Astrocyte of the spinal cord (primary cell): Measurements from ENCODE around the gene ILK.

Source experiments
- DNase-seq: peaks from one replicate; pipeline ENCODE4 v3.0.0; 2011; ENCODE audit warnings: low read depth, low spot score
- H3K4me3 ChIP-seq: 2 replicates; pipeline ENCODE4 v1.5.1; 2011; ENCODE audit warnings: low read depth, mild to moderate bottlenecking, low read length, moderate library complexity
- in situ Hi-C: cut with HindIII; loops from 2 replicates; pipeline ENCODE4 v1.10.0; 2017; ENCODE audit warnings: low sequenced_read_pairs
- TF ChIP-seq, protein P1 (sequence below): IDR thresholded peaks from 2 replicates; pipeline ENCODE4 v1.5.1; 2012; ENCODE audit warnings: low read depth, mild to moderate bottlenecking, low read length, inconsistent platforms

Gene ILK

GRCh38 chr11:6655790-6656583 lies 52.4 kb downstream of the ILK start, which contains the start of gene DCHS1:
Gene DCHS1, minus strand, starts transcription at chr11:6655809. Its CDS starts 14,196 bp downstream, at chr11:6641613.
- peak within 1 kb of the TSS; percentile 52 for H3K4me3 ChIP-seq
- no peak for DNase-seq
- in situ Hi-C loops, result no loop called here
- TF ChIP-seq, protein P1, sequence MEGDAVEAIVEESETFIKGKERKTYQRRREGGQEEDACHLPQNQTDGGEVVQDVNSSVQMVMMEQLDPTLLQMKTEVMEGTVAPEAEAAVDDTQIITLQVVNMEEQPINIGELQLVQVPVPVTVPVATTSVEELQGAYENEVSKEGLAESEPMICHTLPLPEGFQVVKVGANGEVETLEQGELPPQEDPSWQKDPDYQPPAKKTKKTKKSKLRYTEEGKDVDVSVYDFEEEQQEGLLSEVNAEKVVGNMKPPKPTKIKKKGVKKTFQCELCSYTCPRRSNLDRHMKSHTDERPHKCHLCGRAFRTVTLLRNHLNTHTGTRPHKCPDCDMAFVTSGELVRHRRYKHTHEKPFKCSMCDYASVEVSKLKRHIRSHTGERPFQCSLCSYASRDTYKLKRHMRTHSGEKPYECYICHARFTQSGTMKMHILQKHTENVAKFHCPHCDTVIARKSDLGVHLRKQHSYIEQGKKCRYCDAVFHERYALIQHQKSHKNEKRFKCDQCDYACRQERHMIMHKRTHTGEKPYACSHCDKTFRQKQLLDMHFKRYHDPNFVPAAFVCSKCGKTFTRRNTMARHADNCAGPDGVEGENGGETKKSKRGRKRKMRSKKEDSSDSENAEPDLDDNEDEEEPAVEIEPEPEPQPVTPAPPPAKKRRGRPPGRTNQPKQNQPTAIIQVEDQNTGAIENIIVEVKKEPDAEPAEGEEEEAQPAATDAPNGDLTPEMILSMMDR, result no peak

- TF ChIP-seq, protein P1, result no peak
- DNase-seq, result no peak
- in situ Hi-C loops, result no loop called here
- no peak overlapping the region for H3K4me3 ChIP-seq
Measured at GRCh38 chr11:6656584-6656915, 53.0 kb downstream of the ILK start.

- TF ChIP-seq, protein P1, result no peak
- in situ Hi-C loops, result no loop called here
- no peak for DNase-seq
Measured at GRCh38 chr11:6656936-6657335, 53.4 kb downstream of the ILK start.

GRCh38 chr11:6657346-6657745 lies 53.8 kb downstream of the ILK start:
- peak; percentile 18 for DNase-seq
- H3K4me3 ChIP-seq, result no peak overlapping the region
- in situ Hi-C loops, result no loop called here
- TF ChIP-seq, protein P1, result no peak

More at GRCh38 chr11:6656936-6657335, 53.4 kb downstream of the ILK start:
- no peak overlapping the region for H3K4me3 ChIP-seq

DNA sequence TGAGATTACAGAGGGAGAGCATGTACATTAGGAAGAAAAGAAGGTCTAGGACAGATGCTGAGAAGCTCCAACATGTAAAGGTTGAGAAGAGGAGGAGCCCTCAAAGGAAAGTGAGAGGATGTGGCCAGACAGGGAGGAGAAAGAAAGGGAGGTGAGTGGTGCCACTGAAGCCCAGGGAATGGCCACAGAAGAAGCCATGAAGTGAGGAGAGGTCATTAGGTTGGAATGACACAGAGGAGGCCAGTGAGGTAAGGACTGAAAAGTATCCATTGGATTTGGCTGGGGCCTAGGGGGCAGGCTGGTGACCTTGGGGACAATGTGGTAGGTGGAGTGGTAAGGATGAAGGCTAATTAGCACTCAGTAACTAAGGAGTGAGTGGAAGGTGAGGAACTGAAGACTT lies 55.1 kb downstream of the ILK start:
- no peak for DNase-seq
- TF ChIP-seq, protein P1, result no peak
- no peak overlapping the region for H3K4me3 ChIP-seq
- in situ Hi-C loops, result no loop called here
